ENCODE data around the gene CCDC148.

DNA sequence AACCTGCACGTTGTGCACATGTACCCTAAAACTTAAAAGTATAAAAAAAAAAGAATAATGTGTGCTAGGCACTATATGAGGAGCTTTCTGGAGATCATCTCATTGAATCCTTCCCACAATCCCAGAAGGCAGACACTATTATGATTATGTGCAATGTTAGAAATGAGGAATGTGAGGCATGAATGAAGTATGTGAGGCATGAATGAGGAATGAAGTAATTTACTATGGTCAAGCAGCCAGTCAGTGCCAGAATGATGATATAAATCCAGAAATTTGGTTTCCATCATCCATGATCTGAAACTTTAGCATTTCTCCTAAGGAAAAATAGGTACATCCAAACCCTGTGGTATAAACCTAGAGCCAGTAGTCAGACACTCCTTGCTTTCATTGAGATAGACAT lies 42.0 kb downstream of the CCDC148 start:
- TF ChIP-seq, protein P1, sequence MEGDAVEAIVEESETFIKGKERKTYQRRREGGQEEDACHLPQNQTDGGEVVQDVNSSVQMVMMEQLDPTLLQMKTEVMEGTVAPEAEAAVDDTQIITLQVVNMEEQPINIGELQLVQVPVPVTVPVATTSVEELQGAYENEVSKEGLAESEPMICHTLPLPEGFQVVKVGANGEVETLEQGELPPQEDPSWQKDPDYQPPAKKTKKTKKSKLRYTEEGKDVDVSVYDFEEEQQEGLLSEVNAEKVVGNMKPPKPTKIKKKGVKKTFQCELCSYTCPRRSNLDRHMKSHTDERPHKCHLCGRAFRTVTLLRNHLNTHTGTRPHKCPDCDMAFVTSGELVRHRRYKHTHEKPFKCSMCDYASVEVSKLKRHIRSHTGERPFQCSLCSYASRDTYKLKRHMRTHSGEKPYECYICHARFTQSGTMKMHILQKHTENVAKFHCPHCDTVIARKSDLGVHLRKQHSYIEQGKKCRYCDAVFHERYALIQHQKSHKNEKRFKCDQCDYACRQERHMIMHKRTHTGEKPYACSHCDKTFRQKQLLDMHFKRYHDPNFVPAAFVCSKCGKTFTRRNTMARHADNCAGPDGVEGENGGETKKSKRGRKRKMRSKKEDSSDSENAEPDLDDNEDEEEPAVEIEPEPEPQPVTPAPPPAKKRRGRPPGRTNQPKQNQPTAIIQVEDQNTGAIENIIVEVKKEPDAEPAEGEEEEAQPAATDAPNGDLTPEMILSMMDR (IDR thresholded peaks at IDR 0.05), result no peak
- TF ChIP-seq POLR2A (IDR thresholded peaks at IDR 0.05), result no peak
